ENCODE measurements around the gene PIR.

DNA sequence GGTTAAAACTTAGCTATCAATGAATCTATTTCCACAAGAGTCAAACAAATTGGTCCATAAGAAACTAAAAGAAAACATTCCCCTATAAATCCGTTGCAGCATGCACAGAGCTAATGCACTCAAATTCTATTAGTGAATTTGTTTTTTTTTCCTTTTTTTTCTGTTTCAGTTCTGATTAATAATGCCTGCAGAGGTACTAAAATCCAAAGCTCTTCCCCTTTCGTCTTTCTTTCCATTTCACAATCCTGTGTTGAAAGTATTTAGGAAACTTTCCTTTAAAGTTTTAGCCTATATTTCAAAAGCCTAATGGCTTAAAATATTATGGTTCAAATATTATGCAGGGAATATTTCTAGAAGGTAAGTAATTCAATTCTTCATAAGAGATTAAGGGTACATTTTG is 63.1 kb downstream of the PIR start:
- no peak for TF ChIP-seq ZNF112 (tag by site-specific recombination; IDR thresholded peaks at IDR 0.05)
- TF ChIP-seq, protein P1, sequence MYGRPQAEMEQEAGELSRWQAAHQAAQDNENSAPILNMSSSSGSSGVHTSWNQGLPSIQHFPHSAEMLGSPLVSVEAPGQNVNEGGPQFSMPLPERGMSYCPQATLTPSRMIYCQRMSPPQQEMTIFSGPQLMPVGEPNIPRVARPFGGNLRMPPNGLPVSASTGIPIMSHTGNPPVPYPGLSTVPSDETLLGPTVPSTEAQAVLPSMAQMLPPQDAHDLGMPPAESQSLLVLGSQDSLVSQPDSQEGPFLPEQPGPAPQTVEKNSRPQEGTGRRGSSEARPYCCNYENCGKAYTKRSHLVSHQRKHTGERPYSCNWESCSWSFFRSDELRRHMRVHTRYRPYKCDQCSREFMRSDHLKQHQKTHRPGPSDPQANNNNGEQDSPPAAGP (tag by site-specific recombination; IDR thresholded peaks at IDR 0.05) = no peak
- TF ChIP-seq ZNF24 (tag by site-specific recombination; IDR thresholded peaks at IDR 0.05) = no peak
- TF ChIP-seq TCF7L2 (IDR thresholded peaks at IDR 0.05; ENCODE audit: borderline replicate concordance, low read depth, low read length) = no peak
- TF ChIP-seq, protein P2, sequence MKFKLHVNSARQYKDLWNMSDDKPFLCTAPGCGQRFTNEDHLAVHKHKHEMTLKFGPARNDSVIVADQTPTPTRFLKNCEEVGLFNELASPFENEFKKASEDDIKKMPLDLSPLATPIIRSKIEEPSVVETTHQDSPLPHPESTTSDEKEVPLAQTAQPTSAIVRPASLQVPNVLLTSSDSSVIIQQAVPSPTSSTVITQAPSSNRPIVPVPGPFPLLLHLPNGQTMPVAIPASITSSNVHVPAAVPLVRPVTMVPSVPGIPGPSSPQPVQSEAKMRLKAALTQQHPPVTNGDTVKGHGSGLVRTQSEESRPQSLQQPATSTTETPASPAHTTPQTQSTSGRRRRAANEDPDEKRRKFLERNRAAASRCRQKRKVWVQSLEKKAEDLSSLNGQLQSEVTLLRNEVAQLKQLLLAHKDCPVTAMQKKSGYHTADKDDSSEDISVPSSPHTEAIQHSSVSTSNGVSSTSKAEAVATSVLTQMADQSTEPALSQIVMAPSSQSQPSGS (tag by site-specific recombination; IDR thresholded peaks at IDR 0.05; ENCODE audit: low read depth) = no peak
- TF ChIP-seq ZNF292 (tag by site-specific recombination; IDR thresholded peaks at IDR 0.05; ENCODE audit: borderline replicate concordance, low read depth) = no peak

All from HEK293 (cell line).